HCT116 (cell line): ENCODE measurements around the gene MAPKAP1. TPM values are rescaled to one million over a fixed set of nuclear protein-coding genes. Genes with fewer than 3 reads are reported as not detected.

Experiments used
- ATAC-seq: fragments of 200-7000 bp; cut with Tn5 transposase; 2 replicates; pipeline ENCODE4 v1.9.1; 2020; ENCODE audit warnings: mild to moderate bottlenecking, moderate library complexity
- BruUV-seq: library from RNA; stranded (reverse); fragments of 400-500 nt; replicated peaks from 2 replicates; lab custom pipeline; 2021; lab: Mats Ljungman, UMichigan
- CTCF ChIA-PET: fragments of 300-600 bp; sonication (Branson Sonifier 250); formaldehyde crosslinking; loops from one replicate; lab custom pipeline; 2021; ENCODE audit warnings: antibody characterized with exemption; lab: Charles Lee
- POLR2A ChIA-PET: fragments of 300-600, 350-600 bp; sonication (Branson Sonifier 250); formaldehyde crosslinking; loops from one replicate; lab custom pipeline; 2021; ENCODE audit warnings: antibody characterized with exemption; lab: Charles Lee
- RAD21 ChIA-PET, 2 experiments: fragments of 300-600 bp; sonication (Branson Sonifier 250); formaldehyde crosslinking; loops; one replicate each; lab custom pipeline; 2023; ENCODE audit warnings: low total read pairs in 2 of 2; ENCODE audit not compliant: uncharacterized antibody in 2 of 2, unreplicated experiment in 2 of 2, low non-redundant PET in 1 of 2; lab: Charles Lee
- DNase-seq: peaks from one replicate; pipeline ENCODE4 v3.0.0-alpha.2; 2010; ENCODE audit warnings: low read depth, low spot score
- H2AFZ ChIP-seq: fragments of 200-600 bp; shearing (Covaris generic), sonication (generic); 2 replicates; pipeline ENCODE4 v1.6.1; 2017; ENCODE audit warnings: low read depth, mixed run types, mixed read lengths, antibody characterized with exemption, low read length; ENCODE audit not compliant: poor library complexity, severe bottlenecking
- H3K27ac ChIP-seq: 2 replicates; pipeline ENCODE4 v1.5.1; 2012; ENCODE audit warnings: low read depth, low read length
- H3K27me3 ChIP-seq: fragments of 200-600 bp; sonication (generic); 2 replicates; pipeline ENCODE4 v1.6.1; 2016; ENCODE audit warnings: mixed run types, low read length, mixed read lengths; ENCODE audit not compliant: insufficient read depth
- H3K36me3 ChIP-seq, 2 experiments: fragments of 200-500 bp in 1 of 2; fragments of 200-600 bp in 1 of 2; sonication (Bioruptor generic) in 1 of 2; sonication (generic) in 1 of 2; 2 replicates each; pipeline versions ENCODE4 v1.5.1 to v1.6.1; 2014 to 2016; ENCODE audit warnings: low read length in 2 of 2, inconsistent platforms in 1 of 2, mixed read lengths in 1 of 2, mixed run types in 1 of 2; ENCODE audit not compliant: insufficient read depth in 2 of 2, control insufficient read depth in 1 of 2
- H3K4me1 ChIP-seq, 2 experiments: fragments of 200-600 bp in 1 of 2; sonication (generic) in 1 of 2; 2 replicates each; pipeline versions ENCODE4 v1.5.1 to v1.6.1; 2012 to 2017; ENCODE audit warnings: low read length in 2 of 2, inconsistent platforms in 1 of 2, mild to moderate bottlenecking in 1 of 2, mixed read lengths in 1 of 2, mixed run types in 1 of 2, moderate library complexity in 1 of 2; ENCODE audit not compliant: insufficient read depth in 2 of 2, control insufficient read depth in 1 of 2
- H3K4me2 ChIP-seq: fragments of 200-600 bp; sonication (generic); 2 replicates; pipeline ENCODE4 v1.6.1; 2017; ENCODE audit warnings: mixed run types, low read length, mixed read lengths
- H3K4me3 ChIP-seq, 2 experiments: fragments of 200-600 bp in 1 of 2; sonication (generic) in 1 of 2; replicated peaks in 1 of 2; 2 replicates each; pipeline ENCODE4 v1.5.1; 2011 to 2016; ENCODE audit warnings: low read length in 2 of 2, control low read depth in 1 of 2, low read depth in 1 of 2, mild to moderate bottlenecking in 1 of 2, mixed read lengths in 1 of 2, mixed run types in 1 of 2
- H3K79me2 ChIP-seq: fragments of 200-600 bp; sonication (generic); 2 replicates; pipeline ENCODE4 v1.6.1; 2017; ENCODE audit warnings: mild to moderate bottlenecking, mixed run types, low read length, moderate library complexity, mixed read lengths; ENCODE audit not compliant: insufficient read depth
- H3K9ac ChIP-seq: fragments of 200-600 bp; sonication (generic); 2 replicates; pipeline ENCODE4 v1.6.1; 2016; ENCODE audit warnings: low read length, mixed read lengths
- H3K9me2 ChIP-seq: fragments of 200-600 bp; sonication (generic), shearing (Covaris generic); 2 replicates; pipeline ENCODE4 v1.6.1; 2017; ENCODE audit warnings: mixed run types, mild to moderate bottlenecking, moderate library complexity; ENCODE audit not compliant: insufficient read depth
- H3K9me3 ChIP-seq, 2 experiments: fragments of 200-500 bp in 1 of 2; fragments of 200-600 bp in 1 of 2; sonication (Bioruptor generic) in 1 of 2; sonication (generic) in 1 of 2; 2 replicates each; pipeline ENCODE4 v1.6.1; 2014 to 2017; ENCODE audit warnings: low read length in 2 of 2, mixed read lengths in 2 of 2, inconsistent platforms in 1 of 2, low read depth in 1 of 2, mild to moderate bottlenecking in 1 of 2, mixed run types in 1 of 2, moderate library complexity in 1 of 2; ENCODE audit not compliant: control insufficient read depth in 1 of 2, insufficient read depth in 1 of 2
- H4K20me1 ChIP-seq: fragments of 200-600 bp; sonication (generic), shearing (Covaris generic); 2 replicates; pipeline ENCODE4 v1.6.1; 2017; ENCODE audit warnings: mixed run types, mild to moderate bottlenecking, moderate library complexity; ENCODE audit not compliant: insufficient read depth
- ATF3 ChIP-seq: IDR thresholded peaks from 2 replicates; pipeline ENCODE4 v1.6.1; 2012
- CBX3 ChIP-seq: IDR thresholded peaks from 2 replicates; pipeline ENCODE4 v1.6.1; 2012; ENCODE audit warnings: low read depth
- MAX ChIP-seq: IDR thresholded peaks from 2 replicates; pipeline ENCODE4 v1.6.1; 2012
- POLR2A ChIP-seq: IDR thresholded peaks from 2 replicates; pipeline ENCODE4 v1.7.0; 2011; ENCODE audit warnings: borderline replicate concordance; ENCODE audit not compliant: insufficient read depth, insufficient read length; ENCODE audit errors: extremely low read depth
- SP1 ChIP-seq: IDR thresholded peaks from 2 replicates; pipeline ENCODE4 v1.6.1; 2012; ENCODE audit warnings: low read depth
- ZFX ChIP-seq: fragments of 450-650 bp; IDR thresholded peaks from 2 replicates; pipeline ENCODE4 v1.6.1; 2017
- intact Hi-C: fragments of 100-400 bp; cut with micrococcal nuclease; formaldehyde crosslinking; loops from 2 replicates; pipeline ENCODE4 v1.10.0; 2022
- total RNA-seq: library from RNA; stranded (reverse); gene quantifications from one replicate; pipeline ENCODE4 v1.2.1, GENCODE V29; 2021; ENCODE audit not compliant: unreplicated experiment

Gene MAPKAP1
- total RNA-seq, 1 experiment from 2014 or later = 72.5 TPM

- ChIA-PET CTCF (no interaction called here), RAD21 (no interaction called here), POLR2A (no interaction called here)
- no peak for TF ChIP-seq ZFX
- no peak for TF ChIP-seq SP1
- TF ChIP-seq ATF3 = no peak
- no peak for TF ChIP-seq POLR2A
- TF ChIP-seq CBX3 = no peak
- no peak for TF ChIP-seq MAX
- Histone ChIP-seq H3K36me3 (no peaks in the 10 kb centered on the region), H3K9me2 (no peaks in the 10 kb centered on the region), H2AFZ (no peak overlapping the region), H3K79me2 (no peaks in the 10 kb centered on the region), H3K9ac (no peak overlapping the region), H3K4me2 (no peak overlapping the region), H4K20me1 (no peaks in the 10 kb centered on the region), H3K4me1 (no peaks in the 10 kb centered on the region), H3K9me3 (no peaks in the 10 kb centered on the region), H3K4me3 (no peak overlapping the region), H3K27me3 (no peaks in the 10 kb centered on the region), H3K27ac (no peak overlapping the region)
- ATAC-seq = no peak
- intact Hi-C loops = no loop called here
- DNase-seq = no peak
- BruUV-seq = no TSS peak
Measured at GRCh38 chr9:125447202-125447802, 259.7 kb downstream of the MAPKAP1 start.

- ChIA-PET CTCF (no interaction called here), RAD21 (no interaction called here), POLR2A (no interaction called here)
- no peak overlapping the region for H2AFZ ChIP-seq
- DNase-seq (no peak), ATAC-seq (no peak)
- H3K4me1 ChIP-seq = no peaks in the 10 kb centered on the region
- no peak overlapping the region for H3K9ac ChIP-seq
- H3K27ac ChIP-seq = no peak overlapping the region
- intact Hi-C loops = no loop called here
- H3K4me2 ChIP-seq = no peak overlapping the region
- no peaks in the 10 kb centered on the region for H3K27me3 ChIP-seq
- no peak overlapping the region for H3K4me3 ChIP-seq
- H3K36me3 ChIP-seq = no peaks in the 10 kb centered on the region
- BruUV-seq = no TSS peak
- no peak for TF ChIP-seq MAX
- no peaks in the 10 kb centered on the region for H4K20me1 ChIP-seq
- no peaks in the 10 kb centered on the region for H3K9me2 ChIP-seq
- no peaks in the 10 kb centered on the region for H3K79me2 ChIP-seq
- no peaks in the 10 kb centered on the region for H3K9me3 ChIP-seq
Measured at GRCh38 chr9:125446561-125447094, 260.4 kb downstream of the MAPKAP1 start.
